ENCODE data around the gene MAPKAPK2.

MAPKAPK2 gene

DNA sequence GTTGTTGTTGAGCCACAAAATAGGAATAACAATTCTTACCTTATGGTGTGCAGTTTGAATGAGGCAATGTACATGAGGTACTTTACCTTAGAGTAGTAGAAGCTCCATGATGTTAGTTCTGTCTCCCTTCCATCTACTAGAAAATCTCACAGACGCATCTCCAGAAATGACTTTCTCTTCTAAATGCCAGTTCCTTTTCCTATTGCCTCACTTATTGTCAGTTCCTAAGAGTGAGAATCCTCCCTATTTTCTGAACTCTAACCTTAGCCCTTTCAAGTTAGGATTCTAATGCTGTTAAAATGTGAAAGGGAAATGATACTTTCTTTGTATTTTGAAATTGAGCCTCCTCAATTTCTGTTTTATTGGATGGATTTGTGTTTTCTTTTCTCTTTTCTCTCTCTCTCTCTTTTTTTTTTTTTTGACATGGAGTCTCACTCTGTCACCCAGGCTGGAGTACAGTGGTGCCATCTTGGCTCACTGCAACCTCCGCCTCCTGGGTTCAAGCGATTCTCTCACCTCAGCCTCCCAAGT, 18.6 kb upstream of the MAPKAPK2 start:
- Histone ChIP-seq H3K4me1 (ENCODE audit: insufficient read depth, insufficient read length) (peaks cover 2% of the 10 kb centered on the region), H3K27me3 (ENCODE audit: insufficient read depth, insufficient read length) (peaks cover 22% of the 10 kb centered on the region), H3K9ac (ENCODE audit: insufficient read length, low read depth) (no peak overlapping the region), H3K9me3 (ENCODE audit: insufficient read depth, low read length) (no peaks in the 10 kb centered on the region), H3K4me3 (ENCODE audit: insufficient read length, low read depth) (no peak overlapping the region), H3K36me3 (ENCODE audit: insufficient read depth, insufficient read length, low read length) (no peaks in the 10 kb centered on the region)
- no peak for DNase-seq (ENCODE audit: low read depth, low spot score)
- TF ChIP-seq YY1 (IDR thresholded peaks at IDR 0.05; ENCODE audit: insufficient read depth, insufficient read length) = no peak
- TF ChIP-seq ZNF274 (IDR thresholded peaks at IDR 0.05; ENCODE audit: low read depth, low read length) = no peak
- no peak for TF ChIP-seq SUZ12 (IDR thresholded peaks at IDR 0.05; ENCODE audit: extremely low read depth, insufficient read depth, insufficient read length)

DNA sequence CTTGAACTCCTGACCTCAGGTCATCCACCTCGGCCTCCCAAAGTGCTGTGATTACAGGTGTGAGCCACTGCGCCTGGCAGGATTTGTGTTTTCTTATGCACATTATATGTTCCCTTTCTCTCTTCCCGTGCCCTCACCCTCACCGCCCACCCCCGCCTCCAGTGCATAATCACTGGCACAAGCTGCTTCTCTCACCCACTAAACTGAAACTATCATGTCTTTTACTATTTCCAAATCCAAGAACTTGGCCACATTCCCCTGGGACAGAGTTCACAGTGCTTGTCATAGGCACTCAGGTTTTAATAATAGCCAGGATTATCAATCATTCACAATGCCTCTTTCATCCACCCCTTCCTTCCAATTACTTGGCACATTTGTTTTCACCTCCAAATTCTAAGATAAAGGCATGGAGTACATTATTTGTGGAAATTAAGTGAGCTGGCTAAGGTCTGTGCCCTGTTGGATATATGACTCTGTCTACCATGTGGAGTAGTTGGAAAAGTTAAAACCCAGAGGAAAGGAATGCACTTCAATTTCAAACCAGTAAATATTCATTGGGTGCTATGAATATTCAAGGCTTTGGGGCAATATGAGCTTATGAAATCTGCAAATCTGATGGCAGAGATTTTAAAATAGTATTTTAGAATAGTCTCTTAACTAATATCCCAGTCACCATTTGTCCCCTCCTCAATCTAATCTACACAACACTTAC, 17.6 kb upstream of the MAPKAPK2 start:
- DNase-seq (ENCODE audit: low read depth, low spot score) = no peak
- H3K36me3 ChIP-seq (ENCODE audit: insufficient read depth, insufficient read length, low read length) = no peaks in the 10 kb centered on the region
- no peaks in the 10 kb centered on the region for H3K9me3 ChIP-seq (ENCODE audit: insufficient read depth, low read length)
- no peak overlapping the region for H3K4me3 ChIP-seq (ENCODE audit: insufficient read length, low read depth)
- TF ChIP-seq ZNF274 (IDR thresholded peaks at IDR 0.05; ENCODE audit: low read depth, low read length) (no peak), SUZ12 (IDR thresholded peaks at IDR 0.05; ENCODE audit: extremely low read depth, insufficient read depth, insufficient read length) (no peak), YY1 (IDR thresholded peaks at IDR 0.05; ENCODE audit: insufficient read depth, insufficient read length) (no peak)
- peaks cover 2% of the 10 kb centered on the region for H3K4me1 ChIP-seq (ENCODE audit: insufficient read depth, insufficient read length)
- H3K9ac ChIP-seq (ENCODE audit: insufficient read length, low read depth) = no peak overlapping the region
- peaks cover 21% of the 10 kb centered on the region for H3K27me3 ChIP-seq (ENCODE audit: insufficient read depth, insufficient read length)

DNA sequence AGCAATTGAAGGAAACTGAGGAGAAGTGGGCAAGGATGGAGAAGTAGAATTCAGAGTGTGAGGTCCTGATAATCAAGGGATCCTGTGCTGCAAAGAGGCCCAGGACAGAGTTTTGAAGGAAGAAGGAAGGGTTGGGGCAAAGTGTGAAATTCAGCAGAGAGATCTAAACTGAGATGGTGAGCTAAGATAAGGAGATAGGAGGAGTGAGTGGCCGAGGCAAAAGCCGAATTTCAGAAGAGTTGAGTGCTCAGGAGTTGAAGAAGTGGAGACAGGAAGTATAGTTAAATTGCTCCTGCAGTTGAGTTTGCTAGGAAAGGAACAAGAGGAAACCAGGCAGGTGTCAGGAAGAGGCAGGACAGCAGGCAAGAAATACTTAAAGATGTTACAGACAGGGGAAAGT, 16.4 kb upstream of the MAPKAPK2 start:
- no peak for DNase-seq (ENCODE audit: low read depth, low spot score)
- no peak for TF ChIP-seq ZNF274 (IDR thresholded peaks at IDR 0.05; ENCODE audit: low read depth, low read length)
- no peak for TF ChIP-seq YY1 (IDR thresholded peaks at IDR 0.05; ENCODE audit: insufficient read depth, insufficient read length)
- TF ChIP-seq SUZ12 (IDR thresholded peaks at IDR 0.05; ENCODE audit: extremely low read depth, insufficient read depth, insufficient read length) = no peak
- H3K4me1 ChIP-seq (ENCODE audit: insufficient read depth, insufficient read length) = peaks cover 2% of the 10 kb centered on the region
- H3K36me3 ChIP-seq (ENCODE audit: insufficient read depth, insufficient read length, low read length) = no peaks in the 10 kb centered on the region
- H3K4me3 ChIP-seq (ENCODE audit: insufficient read length, low read depth) = no peak overlapping the region
- peaks cover 8% of the 10 kb centered on the region for H3K27me3 ChIP-seq (ENCODE audit: insufficient read depth, insufficient read length)
- no peak overlapping the region for H3K9ac ChIP-seq (ENCODE audit: insufficient read length, low read depth)
- no peaks in the 10 kb centered on the region for H3K9me3 ChIP-seq (ENCODE audit: insufficient read depth, low read length)

DNA sequence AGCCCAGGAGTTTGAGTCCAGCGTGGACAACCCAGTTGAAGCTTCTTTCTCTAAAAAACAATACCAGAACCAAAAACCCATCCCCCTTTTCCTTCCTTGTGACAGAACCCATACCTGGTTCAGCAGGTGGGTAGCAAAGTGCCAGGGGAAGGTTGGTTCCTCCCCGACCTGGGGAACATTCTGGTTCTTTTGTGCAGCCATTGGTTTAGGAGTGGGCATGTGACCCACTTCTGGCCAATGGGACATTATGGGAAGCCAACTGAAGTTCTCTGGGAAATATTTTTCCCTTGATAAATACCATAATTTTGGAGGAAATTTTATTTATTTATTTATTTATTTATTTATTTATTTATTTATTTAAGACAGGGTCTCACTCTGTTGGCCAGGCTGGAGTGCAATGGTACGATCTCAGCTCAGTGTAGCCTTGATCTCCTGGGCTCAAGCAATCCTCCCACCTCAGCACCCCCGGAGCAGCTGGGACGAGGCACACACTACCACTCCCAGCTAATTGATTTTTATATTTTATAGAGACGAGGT, 15.8 kb upstream of the MAPKAPK2 start:
- no peaks in the 10 kb centered on the region for H3K36me3 ChIP-seq (ENCODE audit: insufficient read depth, insufficient read length, low read length)
- H3K9me3 ChIP-seq (ENCODE audit: insufficient read depth, low read length) = no peaks in the 10 kb centered on the region
- no peak overlapping the region for H3K4me3 ChIP-seq (ENCODE audit: insufficient read length, low read depth)
- DNase-seq (ENCODE audit: low read depth, low spot score) = no peak
- H3K4me1 ChIP-seq (ENCODE audit: insufficient read depth, insufficient read length) = peaks cover 2% of the 10 kb centered on the region
- no peak for TF ChIP-seq YY1 (IDR thresholded peaks at IDR 0.05; ENCODE audit: insufficient read depth, insufficient read length)
- no peak for TF ChIP-seq ZNF274 (IDR thresholded peaks at IDR 0.05; ENCODE audit: low read depth, low read length)
- no peak for TF ChIP-seq SUZ12 (IDR thresholded peaks at IDR 0.05; ENCODE audit: extremely low read depth, insufficient read depth, insufficient read length)
- no peak overlapping the region for H3K9ac ChIP-seq (ENCODE audit: insufficient read length, low read depth)
- H3K27me3 ChIP-seq (ENCODE audit: insufficient read depth, insufficient read length) = peaks cover 2% of the 10 kb centered on the region

DNA sequence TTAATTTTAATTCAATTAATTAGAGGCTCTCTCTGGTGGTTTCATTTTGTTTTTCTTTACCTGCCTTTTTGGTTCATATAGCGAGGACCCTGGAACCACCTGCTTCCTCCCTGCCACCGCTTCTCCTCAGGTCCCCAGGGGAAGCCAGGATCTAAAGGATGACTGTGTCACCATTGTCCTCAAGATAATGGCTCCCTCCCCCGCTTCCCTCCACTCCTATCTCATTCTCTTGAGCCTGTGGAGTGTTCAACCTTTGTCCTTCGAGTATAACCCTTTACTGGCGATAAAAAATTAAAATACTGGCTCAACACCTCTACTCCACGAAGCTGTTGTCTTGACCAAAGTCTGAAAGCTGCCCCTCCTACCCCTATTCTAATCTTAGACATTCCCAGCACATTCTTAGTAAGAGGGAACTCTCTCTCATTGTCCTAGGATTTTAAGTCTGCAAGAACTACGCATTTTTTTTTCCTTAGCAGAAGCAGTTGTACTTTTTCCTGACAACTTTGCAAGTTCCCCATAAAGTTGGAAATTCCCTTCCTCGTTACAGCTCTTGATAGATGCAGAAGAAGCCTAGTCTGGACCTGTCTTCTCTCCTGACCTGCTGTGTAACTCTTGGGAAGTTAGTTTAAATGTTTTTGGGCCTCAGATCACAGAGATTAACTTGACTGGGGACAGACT, 12.6 kb upstream of the MAPKAPK2 start:
- no peak overlapping the region for H3K4me3 ChIP-seq (ENCODE audit: insufficient read length, low read depth)
- no peaks in the 10 kb centered on the region for H3K27me3 ChIP-seq (ENCODE audit: insufficient read depth, insufficient read length)
- no peak for DNase-seq (ENCODE audit: low read depth, low spot score)
- no peaks in the 10 kb centered on the region for H3K36me3 ChIP-seq (ENCODE audit: insufficient read depth, insufficient read length, low read length)
- TF ChIP-seq YY1 (IDR thresholded peaks at IDR 0.05; ENCODE audit: insufficient read depth, insufficient read length) = no peak
- no peak for TF ChIP-seq SUZ12 (IDR thresholded peaks at IDR 0.05; ENCODE audit: extremely low read depth, insufficient read depth, insufficient read length)
- TF ChIP-seq ZNF274 (IDR thresholded peaks at IDR 0.05; ENCODE audit: low read depth, low read length) = no peak
- H3K4me1 ChIP-seq (ENCODE audit: insufficient read depth, insufficient read length) = no peaks in the 10 kb centered on the region
- H3K9me3 ChIP-seq (ENCODE audit: insufficient read depth, low read length) = no peaks in the 10 kb centered on the region
- no peak overlapping the region for H3K9ac ChIP-seq (ENCODE audit: insufficient read length, low read depth)

DNA sequence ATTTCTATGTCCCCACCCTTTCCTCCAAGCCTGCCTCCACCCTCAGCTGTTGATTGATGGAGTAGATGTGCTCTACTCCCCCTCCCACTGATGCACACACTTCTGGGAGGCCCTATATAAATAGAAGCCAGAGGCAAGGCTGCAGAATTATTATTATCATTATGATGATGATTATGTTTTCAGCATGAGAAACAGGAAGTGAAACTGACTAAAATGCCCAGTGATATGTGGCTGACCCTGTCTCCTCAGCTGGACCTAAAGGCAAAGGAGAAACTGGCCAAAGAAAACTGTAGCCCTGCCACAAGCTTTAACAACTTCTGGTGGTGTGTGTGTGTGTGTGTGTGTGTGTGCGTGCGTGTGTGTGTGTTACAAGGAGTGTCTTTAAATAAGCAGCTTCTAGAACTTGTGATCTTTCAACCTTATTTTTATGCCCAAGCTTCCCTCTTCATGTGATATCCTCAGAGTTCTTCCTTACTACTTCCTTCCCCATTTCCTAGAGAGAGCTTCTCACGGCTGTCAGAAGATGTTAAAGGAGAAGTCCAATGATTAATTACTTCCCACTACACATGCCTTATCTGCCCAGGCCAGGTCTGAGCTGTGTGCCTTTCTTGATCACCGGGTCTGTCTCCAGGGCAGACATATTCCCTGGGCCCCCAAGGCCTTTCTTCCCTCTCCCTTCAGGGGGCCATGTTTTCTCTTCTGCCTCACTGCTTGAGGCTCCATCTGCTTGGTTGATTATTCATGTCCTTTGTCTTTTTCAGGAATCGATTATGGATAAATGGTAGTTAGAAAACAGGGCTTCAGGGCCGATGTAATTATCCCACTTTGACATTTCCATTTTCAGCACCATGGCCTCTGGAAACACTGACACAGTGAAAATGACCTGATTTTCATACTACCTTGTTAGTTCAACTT, 11.6 kb upstream of the MAPKAPK2 start:
- Histone ChIP-seq H3K27me3 (ENCODE audit: insufficient read depth, insufficient read length) (no peaks in the 10 kb centered on the region), H3K9me3 (ENCODE audit: insufficient read depth, low read length) (no peaks in the 10 kb centered on the region), H3K4me3 (ENCODE audit: insufficient read length, low read depth) (no peak overlapping the region), H3K4me1 (ENCODE audit: insufficient read depth, insufficient read length) (no peaks in the 10 kb centered on the region), H3K9ac (ENCODE audit: insufficient read length, low read depth) (no peak overlapping the region), H3K36me3 (ENCODE audit: insufficient read depth, insufficient read length, low read length) (no peaks in the 10 kb centered on the region)
- TF ChIP-seq YY1 (IDR thresholded peaks at IDR 0.05; ENCODE audit: insufficient read depth, insufficient read length) (no peak), ZNF274 (IDR thresholded peaks at IDR 0.05; ENCODE audit: low read depth, low read length) (no peak), SUZ12 (IDR thresholded peaks at IDR 0.05; ENCODE audit: extremely low read depth, insufficient read depth, insufficient read length) (no peak)
- DNase-seq (ENCODE audit: low read depth, low spot score) = no peak
